Measurements from ENCODE around the gene CELF5.
"Not testable (repeated sequence)": the region's sequence is repeated elsewhere in the genome, so short reads cannot be mapped to it uniquely, and the experiment has no call there.

Gene CELF5

DNA sequence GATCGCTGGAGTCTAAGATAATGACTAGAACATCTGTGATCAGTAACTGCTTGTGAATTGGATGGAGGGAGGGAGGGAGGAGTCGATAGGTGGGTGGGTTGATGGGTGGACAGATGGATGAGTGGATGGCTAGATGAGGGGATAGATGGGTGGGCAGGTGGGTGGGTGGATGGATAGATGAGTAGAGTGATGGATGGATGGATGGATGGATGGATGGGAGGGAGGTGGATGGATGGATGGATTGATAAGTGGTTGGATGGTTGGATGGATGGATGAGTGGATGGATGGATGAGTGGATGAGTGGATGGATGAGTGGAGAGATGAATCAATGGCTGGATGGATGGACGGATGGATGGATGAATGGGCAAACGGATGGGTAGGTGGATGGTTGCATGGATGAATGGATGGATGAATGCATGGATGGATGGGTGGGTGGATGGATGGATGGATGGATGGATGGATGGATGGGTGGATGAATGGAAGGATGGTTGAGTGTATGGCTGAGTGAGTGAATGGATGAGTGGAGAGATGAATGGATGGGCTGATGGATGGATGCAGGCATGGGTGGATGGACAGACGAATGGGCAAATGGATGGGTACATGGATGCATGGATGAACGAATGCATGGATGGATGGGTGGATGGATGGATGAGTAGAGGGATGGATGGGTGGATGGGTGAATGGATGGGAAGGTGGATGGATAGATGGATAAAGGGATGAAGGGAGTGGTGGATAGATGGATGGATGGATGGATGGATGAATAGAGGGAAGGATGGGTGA, 97.9 kb downstream of the CELF5 start:
- no peak for DNase-seq (ENCODE audit: low spot score)

- DNase-seq (ENCODE audit: low spot score), result no peak
These were observed 98.6 kb downstream of the CELF5 start for GRCh38 chr19:3323026-3323425.

- no peak for DNase-seq (ENCODE audit: low spot score)
These were observed 99.2 kb downstream of the CELF5 start for GRCh38 chr19:3323658-3324057.

DNA sequence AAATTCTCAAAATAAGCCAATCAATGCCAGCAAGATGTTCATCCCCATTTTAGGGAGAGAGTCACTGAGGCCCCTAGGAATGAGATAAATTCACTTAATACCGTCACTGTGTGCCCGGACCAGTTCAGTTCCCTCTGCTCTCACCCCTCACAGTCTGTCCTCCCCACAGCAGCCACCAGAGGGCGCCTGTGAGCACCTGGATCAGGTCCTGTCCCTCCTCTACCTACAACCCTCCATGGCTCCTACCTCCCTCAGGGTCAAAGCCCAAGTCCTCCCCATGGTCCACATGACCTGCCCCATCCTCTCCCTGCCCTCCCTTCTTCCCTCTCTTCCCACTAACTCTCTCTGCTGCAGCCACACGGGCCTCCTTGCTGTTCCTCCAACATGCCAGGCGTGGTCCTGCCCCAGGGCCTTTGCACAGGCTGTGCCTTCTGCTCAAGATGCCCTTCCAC, 100.0 kb downstream of the CELF5 start:
- DNase-seq (ENCODE audit: low spot score), result peak; percentile 56

DNA sequence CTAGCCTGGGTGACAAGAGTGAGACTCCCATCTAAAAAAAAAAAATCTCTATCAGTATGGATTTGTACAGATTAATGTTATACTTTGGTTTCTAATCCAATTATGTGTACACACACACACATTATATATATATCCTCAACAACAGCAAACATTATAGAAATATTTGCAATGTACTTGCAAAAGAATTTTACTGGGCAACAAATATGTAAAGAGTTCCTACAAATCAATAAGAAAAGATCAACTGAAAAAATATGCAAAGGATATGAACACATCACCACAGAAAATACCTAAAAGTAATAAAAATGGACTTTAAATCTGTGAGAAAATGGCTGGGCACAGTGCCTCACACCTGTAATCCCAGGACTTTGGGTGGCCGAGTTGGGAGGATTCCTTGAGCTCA, 101.0 kb downstream of the CELF5 start:
- no peak for DNase-seq (ENCODE audit: low spot score)

DNA sequence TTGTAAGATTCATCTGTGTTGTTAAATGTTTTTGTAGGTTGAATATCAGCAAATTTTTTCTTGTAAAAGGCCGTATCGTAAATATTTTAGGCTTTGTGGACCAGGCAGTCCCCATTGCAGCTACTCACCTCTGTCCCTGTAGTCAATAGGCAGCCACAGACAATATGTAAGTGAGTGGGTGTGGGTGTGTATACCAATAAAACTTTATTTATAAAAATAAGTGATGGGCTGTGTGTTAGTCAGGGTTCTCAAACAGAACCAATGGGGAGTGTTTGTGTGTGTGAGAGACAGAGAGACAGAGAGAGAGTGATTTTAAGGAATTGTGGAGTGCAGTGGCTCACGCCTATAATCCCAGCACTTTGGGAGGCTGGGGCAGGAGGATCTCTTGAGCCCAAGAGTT, 104.3 kb downstream of the CELF5 start:
- no peak for DNase-seq (ENCODE audit: low spot score)

GRCh38 chr19:3330047-3330446, 105.6 kb downstream of the CELF5 start:
- DNase-seq (ENCODE audit: low spot score), result no peak

DNA sequence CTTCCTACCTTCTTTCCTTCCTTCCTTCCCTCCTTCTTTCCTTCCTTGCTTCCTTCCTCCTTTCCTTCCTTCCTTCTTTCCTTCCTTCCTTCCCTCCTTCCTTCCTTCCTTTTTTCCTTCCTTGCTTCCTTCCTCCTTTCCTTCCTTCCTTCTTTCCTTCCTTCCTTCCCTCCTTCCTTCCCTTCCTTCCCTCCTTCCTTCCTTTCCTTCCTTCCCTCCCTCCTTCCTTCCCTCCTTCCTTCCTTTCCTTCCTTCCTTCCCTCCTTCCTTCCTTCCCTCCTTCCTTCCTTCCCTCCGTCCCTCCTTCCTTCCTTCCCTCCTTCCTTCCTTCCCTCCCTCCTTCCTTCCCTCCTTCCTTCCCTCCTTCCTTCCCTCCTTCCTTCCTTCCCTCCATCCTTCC, 107.8 kb downstream of the CELF5 start:
- DNase-seq (ENCODE audit: low spot score), result not testable (repeated sequence)

DNA sequence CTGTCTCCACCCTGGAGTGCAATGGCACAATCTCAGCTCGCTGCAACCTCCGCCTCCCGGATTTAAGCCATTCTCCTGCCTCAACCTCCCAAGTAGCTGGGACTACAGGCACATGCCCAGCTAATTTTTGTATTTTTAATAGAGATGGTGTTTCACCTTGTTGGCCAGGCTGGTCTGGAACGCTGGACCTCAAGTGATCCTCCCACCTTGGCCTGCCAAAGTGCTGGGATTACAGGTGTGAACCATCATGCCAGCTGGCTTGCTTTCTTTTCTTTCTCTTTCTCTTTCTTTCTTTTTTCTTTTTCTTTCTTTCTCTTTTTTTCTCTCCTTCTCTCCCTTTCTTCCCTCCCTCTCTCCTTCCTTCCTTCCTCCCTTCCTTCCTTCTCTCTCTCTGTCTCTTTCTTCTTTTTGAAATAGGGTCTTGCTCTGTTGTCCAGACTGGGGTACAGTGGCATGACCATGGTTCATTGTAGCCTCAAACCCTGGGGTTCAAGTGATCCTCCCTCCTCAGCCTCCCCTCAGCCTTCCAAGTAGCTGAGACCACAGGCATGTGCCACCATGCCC, 108.6 kb downstream of the CELF5 start:
- DNase-seq (ENCODE audit: low spot score), result no peak

GRCh38 chr19:3333662-3334061, 109.2 kb downstream of the CELF5 start:
- DNase-seq (ENCODE audit: low spot score), result no peak

DNA sequence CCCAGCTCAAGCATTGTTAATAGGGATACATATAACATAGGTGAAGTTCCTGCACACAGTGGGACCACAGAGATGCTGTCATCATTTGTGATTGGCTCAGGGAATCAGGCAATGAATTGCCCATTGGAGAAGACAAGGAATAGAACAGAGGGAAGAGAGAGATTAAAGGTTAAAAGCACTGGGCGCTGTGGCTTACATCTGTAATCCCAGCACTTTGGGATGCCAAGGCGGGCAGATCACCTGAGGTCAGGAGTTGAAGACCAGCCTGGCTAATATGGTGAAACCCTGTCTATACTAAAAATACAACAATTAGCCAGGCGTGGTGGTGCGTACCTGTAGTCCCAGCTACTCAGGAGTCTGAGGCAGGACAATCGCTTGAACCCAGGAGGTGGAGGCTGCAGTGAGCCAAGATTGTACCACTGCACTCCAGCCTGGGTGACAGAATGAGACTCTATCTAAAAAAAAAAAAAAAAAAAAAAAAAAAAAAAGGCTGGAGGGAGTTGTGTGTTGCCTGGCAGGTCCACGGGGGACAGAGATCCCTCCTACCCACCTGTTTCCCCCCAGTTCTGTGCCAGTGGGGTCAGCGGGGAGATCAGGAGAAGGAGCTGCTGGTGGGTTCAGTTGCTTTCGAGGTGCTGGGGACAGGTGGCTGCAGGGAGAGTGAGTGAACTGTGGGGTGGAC, 110.4 kb downstream of the CELF5 start:
- not testable (repeated sequence) for DNase-seq (ENCODE audit: low spot score)

DNA sequence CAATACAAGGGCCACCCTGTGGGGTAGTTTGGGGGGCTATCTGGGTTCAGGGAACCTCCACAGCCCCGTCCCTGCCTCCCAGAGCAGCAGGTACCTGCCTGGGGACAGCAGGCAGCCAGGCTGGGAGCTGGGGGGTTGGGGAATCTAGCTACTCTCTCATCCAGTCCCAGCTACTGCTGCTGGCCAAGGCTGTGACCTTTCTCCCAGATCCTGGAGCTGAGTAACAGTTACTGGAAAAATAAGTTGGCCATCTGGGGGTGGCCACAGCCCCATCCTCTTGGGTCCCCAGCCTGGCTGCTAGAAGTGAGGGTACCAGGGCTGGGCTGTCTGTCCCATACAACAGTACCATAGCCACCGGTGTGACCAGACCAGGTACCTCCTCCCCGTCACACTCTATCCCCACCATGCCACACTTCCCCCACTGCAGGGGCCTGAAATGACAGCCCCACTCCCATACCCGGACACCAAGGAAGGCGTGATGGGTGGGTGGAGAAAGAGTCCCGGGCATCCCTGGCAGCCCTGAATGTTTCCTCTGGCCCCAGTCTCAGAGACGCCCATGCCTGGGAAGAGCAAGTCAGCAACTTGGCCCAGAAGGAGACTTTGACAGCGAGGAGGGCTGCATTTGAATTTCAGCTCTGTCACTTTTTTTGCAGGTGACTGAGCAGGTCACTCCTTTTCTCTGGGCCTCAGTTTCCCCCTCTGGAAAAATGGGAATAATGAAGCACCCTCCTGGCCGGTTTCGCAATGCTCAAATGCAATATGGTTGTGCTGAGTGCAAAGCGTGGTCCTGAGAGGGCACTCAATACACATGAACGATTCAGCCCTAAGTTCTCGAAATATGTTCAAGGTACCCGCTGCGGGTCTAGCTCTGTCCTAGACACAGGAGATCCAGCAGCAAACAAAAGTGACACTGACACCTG, 111.2 kb downstream of the CELF5 start:
- peak; percentile 67 for DNase-seq (ENCODE audit: low spot score)

DNA sequence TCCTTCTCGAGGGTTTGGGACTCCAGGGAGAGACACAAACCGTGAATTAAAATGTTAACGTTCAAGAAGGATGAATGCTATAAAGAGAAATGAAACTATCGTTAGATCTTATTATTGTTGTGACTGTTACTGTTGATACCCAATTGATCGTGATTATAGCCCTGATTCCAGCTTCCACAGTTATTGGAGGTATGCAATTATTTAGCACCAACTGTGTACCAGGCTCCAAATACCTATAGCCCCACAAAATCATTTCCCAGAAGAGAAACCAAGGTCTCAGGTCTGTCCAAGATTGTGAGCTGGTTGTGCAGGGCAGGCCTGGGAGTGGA, 111.9 kb downstream of the CELF5 start:
- DNase-seq (ENCODE audit: low spot score), result no peak

- DNase-seq (ENCODE audit: low spot score), result peak; percentile 61
These were observed 112.4 kb downstream of the CELF5 start for GRCh38 chr19:3336680-3337523.

- no peak for DNase-seq (ENCODE audit: low spot score)
These were observed 114.2 kb downstream of the CELF5 start for GRCh38 chr19:3338541-3339181.

DNA sequence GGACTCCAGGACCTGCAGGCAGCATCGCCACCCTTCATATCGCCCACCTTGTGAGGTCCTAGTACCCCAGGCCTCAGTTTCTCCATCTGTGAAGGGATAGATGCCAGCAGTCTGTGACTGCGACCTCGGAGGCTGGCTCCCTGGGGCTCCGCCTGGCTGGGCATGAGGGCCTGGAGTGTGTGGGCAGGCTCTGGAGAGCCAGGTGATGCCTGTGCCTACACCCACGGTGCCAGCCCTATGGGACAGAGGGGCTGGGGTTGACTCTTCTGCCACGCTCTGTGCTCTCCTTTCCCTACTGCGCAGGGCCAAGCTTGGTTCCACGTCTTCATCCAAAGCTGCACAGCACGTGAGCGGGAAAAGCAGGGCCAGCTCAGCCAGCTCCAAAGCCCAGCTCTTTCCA, 115.9 kb downstream of the CELF5 start:
- DNase-seq (ENCODE audit: low spot score), result no peak

GRCh38 chr19:3342246-3342645, 117.8 kb downstream of the CELF5 start:
- DNase-seq (ENCODE audit: low spot score), result no peak

GRCh38 chr19:3342962-3343361, 118.5 kb downstream of the CELF5 start:
- DNase-seq (ENCODE audit: low spot score), result not testable (repeated sequence)

DNA sequence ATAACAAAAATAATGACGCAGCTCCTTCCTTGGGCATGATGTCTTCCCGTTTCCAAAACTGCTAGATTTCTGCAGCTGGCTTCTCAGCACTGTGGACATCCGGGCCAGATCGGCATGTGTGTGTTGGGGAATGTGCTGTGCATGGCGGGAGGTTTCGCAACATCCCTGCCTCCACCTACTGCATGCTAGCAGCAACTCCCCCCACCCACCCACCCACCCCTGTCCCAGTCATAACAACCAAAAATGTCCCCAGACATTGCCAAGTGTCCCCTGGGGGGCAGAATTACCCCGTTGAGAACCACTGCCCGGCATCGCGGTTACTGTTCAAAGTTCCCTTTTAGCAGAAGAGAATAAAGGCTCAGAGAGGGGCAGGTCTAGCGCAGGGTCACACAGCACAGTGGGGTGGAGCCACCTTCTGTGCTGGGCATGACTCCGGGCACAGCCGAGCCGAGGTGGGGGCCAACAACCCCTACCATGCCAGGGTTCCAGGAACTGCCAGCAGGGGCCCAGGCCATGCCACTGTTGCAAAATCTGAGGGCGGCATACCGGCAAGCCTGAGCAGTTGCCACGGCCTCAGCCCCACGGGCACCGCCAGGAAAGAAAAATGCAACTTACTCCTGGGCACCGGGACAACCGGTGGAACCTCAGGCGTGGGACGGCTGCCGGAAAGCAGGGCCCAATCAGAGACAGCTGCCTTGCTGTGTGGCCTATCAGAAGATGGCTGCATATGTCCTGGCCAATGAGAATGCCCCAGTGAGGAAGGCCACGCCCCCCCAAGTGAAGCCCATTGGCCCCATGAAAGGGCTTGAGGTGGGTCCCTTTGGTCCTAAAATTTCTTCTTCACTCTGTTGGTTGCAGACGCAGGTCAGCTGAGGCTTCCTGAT, 119.4 kb downstream of the CELF5 start:
- DNase-seq (ENCODE audit: low spot score), result peak; percentile 96
